ENCODE measurements around the gene LEF1. TPM values are rescaled to one million over a fixed set of nuclear protein-coding genes. Genes with fewer than 3 reads are reported as not detected.

Gene LEF1
- total and polyA plus RNA-seq, 9 of the 15 experiments (the other 6 are each of a cell fraction or from before 2014, with no cell fraction given), result 15.1 to 81.1 (median 29.7) TPM

DNA sequence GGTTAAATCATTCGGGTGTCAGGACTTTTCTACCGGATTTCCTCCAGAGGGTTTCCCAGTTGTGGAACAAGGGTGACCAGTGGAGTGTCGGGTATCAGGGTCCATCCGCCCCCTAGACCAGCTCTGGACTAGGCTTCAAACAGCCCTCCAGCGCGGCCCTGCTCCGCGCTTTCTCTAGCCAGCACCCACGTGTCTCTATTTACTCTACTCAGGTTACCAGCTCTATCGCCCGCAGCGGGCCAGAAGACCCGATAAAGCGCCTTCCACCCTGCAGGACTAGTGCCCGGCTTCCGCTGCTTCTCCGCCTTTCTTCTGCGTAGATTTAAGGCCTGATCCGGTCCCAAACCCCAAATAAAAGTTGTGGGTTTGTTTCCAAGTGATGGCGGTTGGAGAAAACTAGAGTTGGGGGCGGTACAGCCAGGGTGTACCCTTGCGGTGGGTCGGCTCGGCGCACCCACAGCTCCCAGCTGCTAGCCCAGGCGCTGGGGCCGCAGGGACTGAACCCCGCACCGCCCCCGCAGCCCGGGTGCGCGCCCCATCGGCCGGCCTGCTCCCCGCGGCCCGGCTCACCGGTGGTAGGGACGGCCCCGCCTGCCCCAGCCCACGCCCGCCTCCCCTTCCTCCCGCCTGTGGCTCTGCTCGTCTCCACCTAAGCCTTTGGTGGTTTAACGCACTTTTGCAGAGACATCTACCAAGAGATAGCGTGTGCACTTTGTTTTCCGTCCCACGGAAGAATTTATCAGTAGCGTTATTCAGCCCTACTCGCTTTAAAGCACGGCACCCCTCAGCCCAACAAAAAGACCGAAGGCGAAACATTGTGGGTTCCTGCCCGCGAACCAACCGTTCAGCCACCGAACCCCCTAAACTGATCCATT, 2.1 kb downstream of the LEF1 start (continued):
- TF ChIP-seq ZNF232 (CRISPR knock-in tag; IDR thresholded peaks at IDR 0.05) (0 out of 2 replicates have a peak, but pooled peaks have one; percentile 6), ZNF318 (IDR thresholded peaks at IDR 0.05; ENCODE audit: borderline replicate concordance in 1 of 2, low read depth in 1 of 2) (no peak), MXD1 (CRISPR knock-in tag; IDR thresholded peaks at IDR 0.05; ENCODE audit: borderline replicate concordance, poor library complexity, severe bottlenecking) (no peak), ZNF395 (CRISPR knock-in tag; IDR thresholded peaks at IDR 0.05) (0 out of 2 replicates have a peak, but pooled peaks have one; percentile 24), RCOR1 (IDR thresholded peaks at IDR 0.05; ENCODE audit: borderline replicate concordance in 1 of 2, low read depth in 2 of 2, low read length in 2 of 2) (no peak), SRSF3 (IDR thresholded peaks at IDR 0.05; ENCODE audit: insufficient read depth, low read length) (no peak), SIX5 (IDR thresholded peaks at IDR 0.05; ENCODE audit: borderline replicate concordance in 1 of 2, insufficient read depth in 1 of 2, low read depth in 1 of 2, low read length in 2 of 2) (no peak)
- TF ChIP-seq, protein P1, sequence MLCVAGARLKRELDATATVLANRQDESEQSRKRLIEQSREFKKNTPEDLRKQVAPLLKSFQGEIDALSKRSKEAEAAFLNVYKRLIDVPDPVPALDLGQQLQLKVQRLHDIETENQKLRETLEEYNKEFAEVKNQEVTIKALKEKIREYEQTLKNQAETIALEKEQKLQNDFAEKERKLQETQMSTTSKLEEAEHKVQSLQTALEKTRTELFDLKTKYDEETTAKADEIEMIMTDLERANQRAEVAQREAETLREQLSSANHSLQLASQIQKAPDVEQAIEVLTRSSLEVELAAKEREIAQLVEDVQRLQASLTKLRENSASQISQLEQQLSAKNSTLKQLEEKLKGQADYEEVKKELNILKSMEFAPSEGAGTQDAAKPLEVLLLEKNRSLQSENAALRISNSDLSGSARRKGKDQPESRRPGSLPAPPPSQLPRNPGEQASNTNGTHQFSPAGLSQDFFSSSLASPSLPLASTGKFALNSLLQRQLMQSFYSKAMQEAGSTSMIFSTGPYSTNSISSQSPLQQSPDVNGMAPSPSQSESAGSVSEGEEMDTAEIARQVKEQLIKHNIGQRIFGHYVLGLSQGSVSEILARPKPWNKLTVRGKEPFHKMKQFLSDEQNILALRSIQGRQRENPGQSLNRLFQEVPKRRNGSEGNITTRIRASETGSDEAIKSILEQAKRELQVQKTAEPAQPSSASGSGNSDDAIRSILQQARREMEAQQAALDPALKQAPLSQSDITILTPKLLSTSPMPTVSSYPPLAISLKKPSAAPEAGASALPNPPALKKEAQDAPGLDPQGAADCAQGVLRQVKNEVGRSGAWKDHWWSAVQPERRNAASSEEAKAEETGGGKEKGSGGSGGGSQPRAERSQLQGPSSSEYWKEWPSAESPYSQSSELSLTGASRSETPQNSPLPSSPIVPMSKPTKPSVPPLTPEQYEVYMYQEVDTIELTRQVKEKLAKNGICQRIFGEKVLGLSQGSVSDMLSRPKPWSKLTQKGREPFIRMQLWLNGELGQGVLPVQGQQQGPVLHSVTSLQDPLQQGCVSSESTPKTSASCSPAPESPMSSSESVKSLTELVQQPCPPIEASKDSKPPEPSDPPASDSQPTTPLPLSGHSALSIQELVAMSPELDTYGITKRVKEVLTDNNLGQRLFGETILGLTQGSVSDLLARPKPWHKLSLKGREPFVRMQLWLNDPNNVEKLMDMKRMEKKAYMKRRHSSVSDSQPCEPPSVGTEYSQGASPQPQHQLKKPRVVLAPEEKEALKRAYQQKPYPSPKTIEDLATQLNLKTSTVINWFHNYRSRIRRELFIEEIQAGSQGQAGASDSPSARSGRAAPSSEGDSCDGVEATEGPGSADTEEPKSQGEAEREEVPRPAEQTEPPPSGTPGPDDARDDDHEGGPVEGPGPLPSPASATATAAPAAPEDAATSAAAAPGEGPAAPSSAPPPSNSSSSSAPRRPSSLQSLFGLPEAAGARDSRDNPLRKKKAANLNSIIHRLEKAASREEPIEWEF (CRISPR knock-in tag; IDR thresholded peaks at IDR 0.05), result no peak

Data from K562 (cell line).